ENCODE results near the gene NDUFAF2. TPM values are rescaled to one million over a fixed set of nuclear protein-coding genes. Genes with fewer than 3 reads are reported as not detected.

Gene NDUFAF2
- total and polyA plus RNA-seq, 2 experiments from 2014 or later = 32.5 to 47.6 TPM

- Histone ChIP-seq H3K9me3 (ENCODE audit: low read depth) (peaks cover 9% of the 10 kb centered on the region), H3K9me2 (replicated peaks; ENCODE audit: insufficient read depth) (no peaks in the 10 kb centered on the region), H3K36me3 (replicated peaks; ENCODE audit: insufficient read depth, low read depth) (peaks cover 5% of the 10 kb centered on the region), H2AFZ (no peak overlapping the region), H3K27me3 (no peaks in the 10 kb centered on the region), H3K27ac (no peak overlapping the region), H3K4me3 (no peak overlapping the region), H3K79me2 (no peaks in the 10 kb centered on the region), H3K4me2 (no peak overlapping the region), H4K20me1 (ENCODE audit: insufficient read depth, poor library complexity, severe bottlenecking) (no peaks in the 10 kb centered on the region), H3K4me1 (ENCODE audit: insufficient read depth) (peaks cover 9% of the 10 kb centered on the region)
- no peak for DNase-seq (ENCODE audit: low spot score)
- no peak for TF ChIP-seq CTCF (IDR thresholded peaks at IDR 0.05; ENCODE audit: poor library complexity)
- TF ChIP-seq EZH2phosphoT487 (IDR thresholded peaks at IDR 0.05; ENCODE audit: low read depth, severe bottlenecking, unreplicated experiment) = no peak
- no peak for TF ChIP-seq EZH2 (IDR thresholded peaks at IDR 0.05; ENCODE audit: borderline replicate concordance)
Measured at GRCh38 chr5:61047346-61047745, 102.3 kb downstream of the NDUFAF2 start.

GRCh38 chr5:61048534-61048933 lies 103.5 kb downstream of the NDUFAF2 start:
- 52% methylated on average over 1 of the region's 1 CpG for WGBS (ENCODE audit: low lambda C conversion rate, missing lambda C conversion rate)
- Histone ChIP-seq H3K4me2 (no peak overlapping the region), H3K4me3 (no peak overlapping the region), H3K9me3 (ENCODE audit: low read depth) (peaks cover 9% of the 10 kb centered on the region), H4K20me1 (ENCODE audit: insufficient read depth, poor library complexity, severe bottlenecking) (no peaks in the 10 kb centered on the region), H3K9me2 (replicated peaks; ENCODE audit: insufficient read depth) (no peaks in the 10 kb centered on the region), H3K79me2 (no peaks in the 10 kb centered on the region), H3K4me1 (ENCODE audit: insufficient read depth) (peaks cover 9% of the 10 kb centered on the region), H3K27me3 (no peaks in the 10 kb centered on the region), H3K36me3 (replicated peaks; ENCODE audit: insufficient read depth, low read depth) (peaks cover 5% of the 10 kb centered on the region), H3K27ac (no peak overlapping the region), H2AFZ (no peak overlapping the region)
- no peak for TF ChIP-seq CTCF (IDR thresholded peaks at IDR 0.05; ENCODE audit: poor library complexity)
- no peak for TF ChIP-seq EZH2 (IDR thresholded peaks at IDR 0.05; ENCODE audit: borderline replicate concordance)
- TF ChIP-seq EZH2phosphoT487 (IDR thresholded peaks at IDR 0.05; ENCODE audit: low read depth, severe bottlenecking, unreplicated experiment) = no peak
- no peak for DNase-seq (ENCODE audit: low spot score)

- Histone ChIP-seq H2AFZ (no peak overlapping the region), H3K9me2 (replicated peaks; ENCODE audit: insufficient read depth) (no peaks in the 10 kb centered on the region), H3K36me3 (replicated peaks; ENCODE audit: insufficient read depth, low read depth) (no peaks in the 10 kb centered on the region), H4K20me1 (ENCODE audit: insufficient read depth, poor library complexity, severe bottlenecking) (no peaks in the 10 kb centered on the region), H3K79me2 (no peaks in the 10 kb centered on the region), H3K4me1 (ENCODE audit: insufficient read depth) (peaks cover 9% of the 10 kb centered on the region), H3K9me3 (ENCODE audit: low read depth) (no peaks in the 10 kb centered on the region), H3K4me3 (no peak overlapping the region), H3K27ac (peak overlapping the region; percentile 68), H3K4me2 (no peak overlapping the region), H3K27me3 (no peaks in the 10 kb centered on the region)
- no peak for DNase-seq (ENCODE audit: low spot score)
- 93% methylated on average over 1 of the region's 1 CpG for whole genome bisulfite sequencing (ENCODE audit: low lambda C conversion rate, missing lambda C conversion rate)
- TF ChIP-seq EZH2phosphoT487 (IDR thresholded peaks at IDR 0.05; ENCODE audit: low read depth, severe bottlenecking, unreplicated experiment) (no peak), CTCF (IDR thresholded peaks at IDR 0.05; ENCODE audit: poor library complexity) (no peak), EZH2 (IDR thresholded peaks at IDR 0.05; ENCODE audit: borderline replicate concordance) (no peak)
Measured at GRCh38 chr5:61050292-61050691, 105.3 kb downstream of the NDUFAF2 start.

- H3K27me3 ChIP-seq = no peaks in the 10 kb centered on the region
- H3K4me3 ChIP-seq = no peak overlapping the region
- TF ChIP-seq EZH2phosphoT487 (IDR thresholded peaks at IDR 0.05; ENCODE audit: low read depth, severe bottlenecking, unreplicated experiment) (no peak), EZH2 (IDR thresholded peaks at IDR 0.05; ENCODE audit: borderline replicate concordance) (no peak), CTCF (IDR thresholded peaks at IDR 0.05; ENCODE audit: poor library complexity) (no peak)
- H4K20me1 ChIP-seq (ENCODE audit: insufficient read depth, poor library complexity, severe bottlenecking) = no peaks in the 10 kb centered on the region
- H3K4me1 ChIP-seq (ENCODE audit: insufficient read depth) = peaks cover 9% of the 10 kb centered on the region
- no peaks in the 10 kb centered on the region for H3K9me2 ChIP-seq (replicated peaks; ENCODE audit: insufficient read depth)
- DNase-seq (ENCODE audit: low spot score) = peak; percentile 20
- no peak overlapping the region for H2AFZ ChIP-seq
- no peaks in the 10 kb centered on the region for H3K9me3 ChIP-seq (ENCODE audit: low read depth)
- WGBS (ENCODE audit: low lambda C conversion rate, missing lambda C conversion rate) = 93% methylated on average over 1 of the region's 1 CpG
- H3K27ac ChIP-seq = peak overlapping the region; percentile 68
- H3K4me2 ChIP-seq = no peak overlapping the region
- no peaks in the 10 kb centered on the region for H3K36me3 ChIP-seq (replicated peaks; ENCODE audit: insufficient read depth, low read depth)
- H3K79me2 ChIP-seq = no peaks in the 10 kb centered on the region
Measured at GRCh38 chr5:61051267-61051666, 106.3 kb downstream of the NDUFAF2 start.
